Prostate gland (tissue), 2 donors: Measurements from ENCODE around the gene THSD4.

Experiments used
- CTCF ChIP-seq, 4 experiments: fragments of 200-600 bp in 2 of 4; fragments of 450-650 bp in 2 of 4; sonication (generic) in 2 of 4; IDR thresholded peaks; 1 replicate in 3 of 4; 2 replicates in 1 of 4; pipeline ENCODE4 v1.5.1; 2016 to 2019; ENCODE audit warnings: antibody characterized with exemption in 4 of 4, mild to moderate bottlenecking in 2 of 4, moderate library complexity in 2 of 4
- POLR2A ChIP-seq: fragments of 450-650 bp; IDR thresholded peaks from one replicate; pipeline ENCODE4 v1.6.1; 2016; ENCODE audit warnings: antibody characterized with exemption, mild to moderate bottlenecking

DNA sequence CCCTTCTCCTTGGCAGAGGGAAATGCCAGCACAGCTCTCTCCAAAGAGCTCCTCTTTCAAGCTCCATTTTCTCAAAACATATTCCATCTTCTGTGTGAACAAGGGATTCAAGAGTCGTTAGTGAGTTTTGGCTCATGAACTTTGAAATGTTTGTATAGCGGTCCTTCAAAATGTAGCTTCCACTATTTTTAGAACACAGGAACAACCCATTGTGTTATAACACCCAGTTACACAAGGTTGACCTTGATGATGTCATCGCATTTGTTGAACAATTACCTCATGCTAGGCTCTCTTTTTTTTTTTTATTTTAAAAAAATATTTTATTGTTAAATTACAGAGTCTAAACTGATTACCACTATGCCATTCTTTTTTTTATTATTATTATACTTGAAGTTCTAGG lies 251.7 kb downstream of the THSD4 start:
- TF ChIP-seq POLR2A (no peak), CTCF (IDR thresholded peaks at IDR 0.05) (no peak)
